ENCODE measurements around the gene NPY4R. TPM values are rescaled to one million over a fixed set of nuclear protein-coding genes. Genes with fewer than 3 reads are reported as not detected.
"Not testable (repeated sequence)": the region's sequence is repeated elsewhere in the genome, so short reads cannot be mapped to it uniquely, and the experiment has no call there.

Gene NPY4R
- total RNA-seq: not detected

- not testable (repeated sequence) for H3K27me3 Mint-ChIP-seq; H3K36me3 Mint-ChIP-seq (ENCODE audit: low read depth); H3K9me3 Mint-ChIP-seq; H3K4me1 Mint-ChIP-seq; H3K4me3 Mint-ChIP-seq; H3K27ac Mint-ChIP-seq; ATAC-seq (replicated peaks)
Observed at GRCh38 chr10:46465765-46466164, at the start of gene NPY4R. Gene NPY4R, minus strand, starts transcription at chr10:46465958. Its CDS starts 3,323 bp downstream, at chr10:46462635.

GRCh38 chr10:46515366-46515765 is 49.6 kb upstream of the NPY4R start:
- Mint-ChIP-seq H3K4me3 (no peak overlapping the region), H3K27me3 (no peaks in the 10 kb centered on the region), H3K4me1 (no peaks in the 10 kb centered on the region), H3K9me3 (no peaks in the 10 kb centered on the region), H3K36me3 (ENCODE audit: low read depth) (no peaks in the 10 kb centered on the region), H3K27ac (no peak overlapping the region)
- no peak for ATAC-seq (replicated peaks)

- Mint-ChIP-seq H3K9me3 (no peaks in the 10 kb centered on the region), H3K27ac (no peak overlapping the region), H3K27me3 (no peaks in the 10 kb centered on the region), H3K4me3 (no peak overlapping the region), H3K36me3 (ENCODE audit: low read depth) (no peaks in the 10 kb centered on the region), H3K4me1 (no peaks in the 10 kb centered on the region)
- ATAC-seq (replicated peaks): no peak
Observed at GRCh38 chr10:46514899-46515298, 49.1 kb upstream of the NPY4R start.

- Mint-ChIP-seq H3K4me1 (no peaks in the 10 kb centered on the region), H3K27me3 (no peaks in the 10 kb centered on the region), H3K27ac (no peak overlapping the region), H3K4me3 (no peak overlapping the region), H3K9me3 (no peaks in the 10 kb centered on the region), H3K36me3 (ENCODE audit: low read depth) (no peaks in the 10 kb centered on the region)
- ATAC-seq (replicated peaks): no peak
Observed at GRCh38 chr10:46514431-46514861, 48.7 kb upstream of the NPY4R start.

- H3K27ac Mint-ChIP-seq; H3K4me1 Mint-ChIP-seq; H3K27me3 Mint-ChIP-seq; H3K9me3 Mint-ChIP-seq; H3K4me3 Mint-ChIP-seq; ATAC-seq (replicated peaks); H3K36me3 Mint-ChIP-seq (ENCODE audit: low read depth): not testable (repeated sequence)
Observed at GRCh38 chr10:46513333-46513732, 47.6 kb upstream of the NPY4R start.

- not testable (repeated sequence) for H3K4me1 Mint-ChIP-seq; H3K4me3 Mint-ChIP-seq; H3K9me3 Mint-ChIP-seq; H3K27me3 Mint-ChIP-seq; ATAC-seq (replicated peaks); H3K36me3 Mint-ChIP-seq (ENCODE audit: low read depth); H3K27ac Mint-ChIP-seq
Observed at GRCh38 chr10:46512725-46513124, 47.0 kb upstream of the NPY4R start.

GRCh38 chr10:46512002-46512401 is 46.2 kb upstream of the NPY4R start:
- H3K9me3 Mint-ChIP-seq; H3K4me3 Mint-ChIP-seq; H3K27ac Mint-ChIP-seq; H3K4me1 Mint-ChIP-seq; ATAC-seq (replicated peaks); H3K36me3 Mint-ChIP-seq (ENCODE audit: low read depth); H3K27me3 Mint-ChIP-seq: not testable (repeated sequence)

- H3K4me3 Mint-ChIP-seq; H3K4me1 Mint-ChIP-seq; H3K27me3 Mint-ChIP-seq; ATAC-seq (replicated peaks); H3K27ac Mint-ChIP-seq; H3K36me3 Mint-ChIP-seq (ENCODE audit: low read depth); H3K9me3 Mint-ChIP-seq: not testable (repeated sequence)
Observed at GRCh38 chr10:46499990-46500389, 34.2 kb upstream of the NPY4R start.

GRCh38 chr10:46498985-46499703 is 33.4 kb upstream of the NPY4R start:
- H3K36me3 Mint-ChIP-seq (ENCODE audit: low read depth); H3K4me1 Mint-ChIP-seq; H3K27me3 Mint-ChIP-seq; H3K9me3 Mint-ChIP-seq; H3K4me3 Mint-ChIP-seq; ATAC-seq (replicated peaks); H3K27ac Mint-ChIP-seq: not testable (repeated sequence)

- not testable (repeated sequence) for H3K27ac Mint-ChIP-seq; H3K27me3 Mint-ChIP-seq; H3K4me3 Mint-ChIP-seq; ATAC-seq (replicated peaks); H3K36me3 Mint-ChIP-seq (ENCODE audit: low read depth); H3K9me3 Mint-ChIP-seq; H3K4me1 Mint-ChIP-seq
Observed at GRCh38 chr10:46497878-46498277, 32.1 kb upstream of the NPY4R start.

- H3K27me3 Mint-ChIP-seq; H3K36me3 Mint-ChIP-seq (ENCODE audit: low read depth); H3K4me1 Mint-ChIP-seq; H3K9me3 Mint-ChIP-seq; H3K27ac Mint-ChIP-seq; H3K4me3 Mint-ChIP-seq; ATAC-seq (replicated peaks): not testable (repeated sequence)
Observed at GRCh38 chr10:46497401-46497800, 31.6 kb upstream of the NPY4R start.

GRCh38 chr10:46491364-46492114 is 25.8 kb upstream of the NPY4R start:
- H3K27me3 Mint-ChIP-seq; H3K4me3 Mint-ChIP-seq; H3K9me3 Mint-ChIP-seq; ATAC-seq (replicated peaks); H3K27ac Mint-ChIP-seq; H3K4me1 Mint-ChIP-seq; H3K36me3 Mint-ChIP-seq (ENCODE audit: low read depth): not testable (repeated sequence)

GRCh38 chr10:46490285-46490684 is 24.5 kb upstream of the NPY4R start:
- H3K9me3 Mint-ChIP-seq; ATAC-seq (replicated peaks); H3K36me3 Mint-ChIP-seq (ENCODE audit: low read depth); H3K27me3 Mint-ChIP-seq; H3K4me1 Mint-ChIP-seq; H3K27ac Mint-ChIP-seq; H3K4me3 Mint-ChIP-seq: not testable (repeated sequence)

GRCh38 chr10:46486459-46486858 is 20.7 kb upstream of the NPY4R start:
- not testable (repeated sequence) for H3K4me1 Mint-ChIP-seq; H3K9me3 Mint-ChIP-seq; H3K27me3 Mint-ChIP-seq; H3K36me3 Mint-ChIP-seq (ENCODE audit: low read depth); ATAC-seq (replicated peaks); H3K4me3 Mint-ChIP-seq; H3K27ac Mint-ChIP-seq

GRCh38 chr10:46474746-46475320 is 9.1 kb upstream of the NPY4R start:
- not testable (repeated sequence) for H3K36me3 Mint-ChIP-seq (ENCODE audit: low read depth); H3K4me3 Mint-ChIP-seq; H3K4me1 Mint-ChIP-seq; H3K9me3 Mint-ChIP-seq; H3K27me3 Mint-ChIP-seq; ATAC-seq (replicated peaks); H3K27ac Mint-ChIP-seq
